ENCODE results near the gene EXOC4. TPM values are rescaled to one million over a fixed set of nuclear protein-coding genes. Genes with fewer than 3 reads are reported as not detected.

The EXOC4 gene
- total RNA-seq, 1 experiment from 2014 or later, result 75.8 TPM

DNA sequence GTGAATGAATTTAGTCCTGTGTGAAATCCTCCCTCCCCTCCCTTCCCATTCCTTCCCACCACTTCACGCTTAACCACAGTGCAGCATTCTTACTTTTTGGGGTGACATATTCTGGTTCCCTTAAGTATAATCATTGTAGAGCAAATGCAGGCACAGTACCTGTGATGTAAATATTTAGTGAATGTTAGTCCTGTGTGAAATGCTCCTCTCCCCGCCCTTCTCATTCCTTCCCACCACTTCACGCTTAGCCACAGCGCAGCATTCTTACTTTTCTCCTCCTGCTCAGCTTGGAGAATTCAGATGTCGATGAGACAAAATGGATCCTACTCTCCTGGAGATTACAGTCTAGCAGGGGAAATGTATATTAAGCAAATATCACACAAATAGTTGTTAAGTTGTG, 258.8 kb downstream of the EXOC4 start:
- H2AFZ ChIP-seq (ENCODE audit: low read length), result no peak overlapping the region

More for the DNA sequence above, 258.8 kb downstream of the EXOC4 start:
- H3K9ac ChIP-seq (ENCODE audit: extremely low read depth, insufficient read length, low read length), result no peak overlapping the region
- H4K8ac ChIP-seq (replicated peaks; ENCODE audit: insufficient read length, low read depth, low read length), result no peak overlapping the region
- no peak overlapping the region for H3K4ac ChIP-seq (ENCODE audit: low read depth, low read length)
- H4K5ac ChIP-seq (ENCODE audit: insufficient read length, low read depth, low read length), result no peak overlapping the region
- no peaks in the 10 kb centered on the region for H3K79me2 ChIP-seq (ENCODE audit: insufficient read depth, low read length)
- peaks cover 0 to 3% (median 2%) of the 10 kb centered on the region in 3 experiments; a peak in 3 of 7 replicates for H3K36me3 Mint-ChIP-seq (ENCODE audit: insufficient read depth in 1 of 3, low read depth in 3 of 3)
- H3K23me2 ChIP-seq (ENCODE audit: insufficient read length, low read depth, low read length, poor library complexity, severe bottlenecking), result no peaks in the 10 kb centered on the region
- H3K4me1 Mint-ChIP-seq, result peaks cover 8 to 13% of the 10 kb centered on the region in 2 experiments
- H3K4me3 Mint-ChIP-seq, result no peak overlapping the region
- no peak overlapping the region for H3T11ph ChIP-seq (ENCODE audit: low read length)
- no peak overlapping the region for H2BK5ac ChIP-seq (ENCODE audit: insufficient read length, low read length)
- no peak overlapping the region for H2BK15ac ChIP-seq (ENCODE audit: low read depth, low read length)
- H3K4me2 ChIP-seq (ENCODE audit: insufficient read depth, insufficient read length, low read length), result no peak overlapping the region
- no peak overlapping the region for H4K91ac ChIP-seq (ENCODE audit: insufficient read length, low read depth, low read length)
- H3K27me3 Mint-ChIP-seq (ENCODE audit: low read depth), result no peaks in the 10 kb centered on the region
- H3K56ac ChIP-seq (ENCODE audit: insufficient read length, low read depth, low read length), result no peak overlapping the region
- no peak overlapping the region for H3K18ac ChIP-seq (ENCODE audit: insufficient read length, low read depth, low read length)
- H3K27ac ChIP-seq (ENCODE audit: insufficient read length, low read depth, low read length), result no peak overlapping the region
- no peak overlapping the region for H3K14ac ChIP-seq (ENCODE audit: insufficient read depth, low read length)
- peaks cover 2% of the 10 kb centered on the region; the same call in 1 of the 2 replicates for H3K4me1 ChIP-seq (ENCODE audit: insufficient read depth, low read length)
- peaks cover 0 to 2% of the 10 kb centered on the region in 2 experiments; a peak in 2 of 5 replicates for H3K9me3 Mint-ChIP-seq
- H2BK12ac ChIP-seq (ENCODE audit: insufficient read length, low read depth, low read length), result no peak overlapping the region
- DNase-seq, result no peak
- no peak overlapping the region for H3K23ac ChIP-seq (ENCODE audit: insufficient read length, low read depth, low read length)
- H3K27me3 ChIP-seq (ENCODE audit: insufficient read depth, low read length), result no peaks in the 10 kb centered on the region
- no peak overlapping the region for H2BK120ac ChIP-seq (ENCODE audit: low read depth, low read length, poor library complexity, severe bottlenecking)
- WGBS (ENCODE audit: extremely low coverage, insufficient read length, low lambda C conversion rate), result no CpG with 5 or more reads among the region's 5 CpGs
- H3K27ac Mint-ChIP-seq, result no peak overlapping the region; a peak in 1 of 7 replicates
- H3K9me3 ChIP-seq (ENCODE audit: control insufficient read depth, low read depth, low read length), result no peaks in the 10 kb centered on the region
- TF ChIP-seq, protein P1, sequence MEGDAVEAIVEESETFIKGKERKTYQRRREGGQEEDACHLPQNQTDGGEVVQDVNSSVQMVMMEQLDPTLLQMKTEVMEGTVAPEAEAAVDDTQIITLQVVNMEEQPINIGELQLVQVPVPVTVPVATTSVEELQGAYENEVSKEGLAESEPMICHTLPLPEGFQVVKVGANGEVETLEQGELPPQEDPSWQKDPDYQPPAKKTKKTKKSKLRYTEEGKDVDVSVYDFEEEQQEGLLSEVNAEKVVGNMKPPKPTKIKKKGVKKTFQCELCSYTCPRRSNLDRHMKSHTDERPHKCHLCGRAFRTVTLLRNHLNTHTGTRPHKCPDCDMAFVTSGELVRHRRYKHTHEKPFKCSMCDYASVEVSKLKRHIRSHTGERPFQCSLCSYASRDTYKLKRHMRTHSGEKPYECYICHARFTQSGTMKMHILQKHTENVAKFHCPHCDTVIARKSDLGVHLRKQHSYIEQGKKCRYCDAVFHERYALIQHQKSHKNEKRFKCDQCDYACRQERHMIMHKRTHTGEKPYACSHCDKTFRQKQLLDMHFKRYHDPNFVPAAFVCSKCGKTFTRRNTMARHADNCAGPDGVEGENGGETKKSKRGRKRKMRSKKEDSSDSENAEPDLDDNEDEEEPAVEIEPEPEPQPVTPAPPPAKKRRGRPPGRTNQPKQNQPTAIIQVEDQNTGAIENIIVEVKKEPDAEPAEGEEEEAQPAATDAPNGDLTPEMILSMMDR (conservative IDR thresholded peaks at IDR 0.05), result no peak
- H2BK20ac ChIP-seq (ENCODE audit: low read depth, low read length, poor library complexity, severe bottlenecking), result no peak overlapping the region
- H3K79me1 ChIP-seq (ENCODE audit: insufficient read depth, low read depth, low read length, poor library complexity, severe bottlenecking), result no peaks in the 10 kb centered on the region
- no peaks in the 10 kb centered on the region for H4K20me1 ChIP-seq (ENCODE audit: control insufficient read depth, insufficient read depth, insufficient read length)
- no peak overlapping the region for H2AK5ac ChIP-seq (ENCODE audit: insufficient read length, low read length)
